ENCODE measurements around the gene GSTP1. TPM values are rescaled to one million over a fixed set of nuclear protein-coding genes. Genes with fewer than 3 reads are reported as not detected.
"Not testable (repeated sequence)": the region's sequence is repeated elsewhere in the genome, so short reads cannot be mapped to it uniquely, and the experiment has no call there.

Gene GSTP1
- total and polyA plus RNA-seq, 9 of the 15 experiments (the other 6 are each of a cell fraction or from before 2014, with no cell fraction given), result 592 to 2,150 (median 1,204) TPM

DNA sequence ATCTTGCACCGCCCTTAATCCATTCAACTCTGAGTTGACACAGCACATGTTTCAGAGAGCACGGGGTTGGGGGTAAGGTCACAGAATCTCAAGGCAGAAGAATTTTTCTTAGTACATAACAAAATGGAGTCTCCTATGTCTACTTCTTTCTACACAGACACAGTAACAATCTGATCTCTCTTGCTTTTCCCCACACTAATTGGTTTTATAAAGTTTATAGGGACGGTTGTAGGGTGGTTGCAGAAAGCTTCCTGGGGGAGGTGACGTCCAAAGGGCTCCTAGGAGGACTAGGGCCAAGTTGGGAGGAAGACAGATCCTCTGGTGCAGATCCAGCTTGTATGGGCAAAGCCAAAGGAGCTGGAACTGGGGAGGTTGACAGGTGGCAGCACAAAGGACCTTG is 20.5 kb downstream of the GSTP1 start (continued):
- TF ChIP-seq NFE2L1 (tag; IDR thresholded peaks at IDR 0.05; ENCODE audit: borderline replicate concordance, low read depth) (0 out of 2 replicates have a peak, but pooled peaks have one; percentile 20), MECOM (CRISPR knock-in tag; IDR thresholded peaks at IDR 0.05) (peak; percentile 77; the same call in 1 of the 2 replicates), SMAD4 (CRISPR knock-in tag; conservative IDR thresholded peaks at IDR 0.05) (peak; percentile 88), ZNF583 (CRISPR knock-in tag; IDR thresholded peaks at IDR 0.05) (peak; percentile 87), ZNF76 (CRISPR knock-in tag; IDR thresholded peaks at IDR 0.05; ENCODE audit: borderline replicate concordance) (0 out of 2 replicates have a peak, but pooled peaks have one; percentile 52), DDX20 (tag; IDR thresholded peaks at IDR 0.05; ENCODE audit: low read depth) (peak; percentile 62; the same call in 1 of the 2 replicates), PTTG1 (tag; IDR thresholded peaks at IDR 0.05; ENCODE audit: low read depth) (peak; percentile 75), PYGO2 (tag; IDR thresholded peaks at IDR 0.05) (peak; percentile 65), CXXC5 (CRISPR knock-in tag; IDR thresholded peaks at IDR 0.05) (peak; percentile 84), KLF6 (CRISPR knock-in tag; IDR thresholded peaks at IDR 0.05; ENCODE audit: borderline replicate concordance) (peak; percentile 80; the same call in 1 of the 2 replicates)
- TF ChIP-seq, protein P1, sequence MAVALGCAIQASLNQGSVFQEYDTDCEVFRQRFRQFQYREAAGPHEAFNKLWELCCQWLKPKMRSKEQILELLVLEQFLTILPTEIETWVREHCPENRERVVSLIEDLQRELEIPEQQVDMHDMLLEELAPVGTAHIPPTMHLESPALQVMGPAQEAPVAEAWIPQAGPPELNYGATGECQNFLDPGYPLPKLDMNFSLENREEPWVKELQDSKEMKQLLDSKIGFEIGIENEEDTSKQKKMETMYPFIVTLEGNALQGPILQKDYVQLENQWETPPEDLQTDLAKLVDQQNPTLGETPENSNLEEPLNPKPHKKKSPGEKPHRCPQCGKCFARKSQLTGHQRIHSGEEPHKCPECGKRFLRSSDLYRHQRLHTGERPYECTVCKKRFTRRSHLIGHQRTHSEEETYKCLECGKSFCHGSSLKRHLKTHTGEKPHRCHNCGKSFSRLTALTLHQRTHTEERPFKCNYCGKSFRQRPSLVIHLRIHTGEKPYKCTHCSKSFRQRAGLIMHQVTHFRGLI (CRISPR knock-in tag; IDR thresholded peaks at IDR 0.05), result peak; percentile 62; the same call in 1 of the 2 replicates
- TF ChIP-seq, protein P2, sequence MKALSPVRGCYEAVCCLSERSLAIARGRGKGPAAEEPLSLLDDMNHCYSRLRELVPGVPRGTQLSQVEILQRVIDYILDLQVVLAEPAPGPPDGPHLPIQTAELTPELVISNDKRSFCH (CRISPR knock-in tag; IDR thresholded peaks at IDR 0.05), result not testable (repeated sequence)
- TF ChIP-seq, protein P2 (tag; IDR thresholded peaks at IDR 0.05), result peak; percentile 87
- TF ChIP-seq, protein P3, sequence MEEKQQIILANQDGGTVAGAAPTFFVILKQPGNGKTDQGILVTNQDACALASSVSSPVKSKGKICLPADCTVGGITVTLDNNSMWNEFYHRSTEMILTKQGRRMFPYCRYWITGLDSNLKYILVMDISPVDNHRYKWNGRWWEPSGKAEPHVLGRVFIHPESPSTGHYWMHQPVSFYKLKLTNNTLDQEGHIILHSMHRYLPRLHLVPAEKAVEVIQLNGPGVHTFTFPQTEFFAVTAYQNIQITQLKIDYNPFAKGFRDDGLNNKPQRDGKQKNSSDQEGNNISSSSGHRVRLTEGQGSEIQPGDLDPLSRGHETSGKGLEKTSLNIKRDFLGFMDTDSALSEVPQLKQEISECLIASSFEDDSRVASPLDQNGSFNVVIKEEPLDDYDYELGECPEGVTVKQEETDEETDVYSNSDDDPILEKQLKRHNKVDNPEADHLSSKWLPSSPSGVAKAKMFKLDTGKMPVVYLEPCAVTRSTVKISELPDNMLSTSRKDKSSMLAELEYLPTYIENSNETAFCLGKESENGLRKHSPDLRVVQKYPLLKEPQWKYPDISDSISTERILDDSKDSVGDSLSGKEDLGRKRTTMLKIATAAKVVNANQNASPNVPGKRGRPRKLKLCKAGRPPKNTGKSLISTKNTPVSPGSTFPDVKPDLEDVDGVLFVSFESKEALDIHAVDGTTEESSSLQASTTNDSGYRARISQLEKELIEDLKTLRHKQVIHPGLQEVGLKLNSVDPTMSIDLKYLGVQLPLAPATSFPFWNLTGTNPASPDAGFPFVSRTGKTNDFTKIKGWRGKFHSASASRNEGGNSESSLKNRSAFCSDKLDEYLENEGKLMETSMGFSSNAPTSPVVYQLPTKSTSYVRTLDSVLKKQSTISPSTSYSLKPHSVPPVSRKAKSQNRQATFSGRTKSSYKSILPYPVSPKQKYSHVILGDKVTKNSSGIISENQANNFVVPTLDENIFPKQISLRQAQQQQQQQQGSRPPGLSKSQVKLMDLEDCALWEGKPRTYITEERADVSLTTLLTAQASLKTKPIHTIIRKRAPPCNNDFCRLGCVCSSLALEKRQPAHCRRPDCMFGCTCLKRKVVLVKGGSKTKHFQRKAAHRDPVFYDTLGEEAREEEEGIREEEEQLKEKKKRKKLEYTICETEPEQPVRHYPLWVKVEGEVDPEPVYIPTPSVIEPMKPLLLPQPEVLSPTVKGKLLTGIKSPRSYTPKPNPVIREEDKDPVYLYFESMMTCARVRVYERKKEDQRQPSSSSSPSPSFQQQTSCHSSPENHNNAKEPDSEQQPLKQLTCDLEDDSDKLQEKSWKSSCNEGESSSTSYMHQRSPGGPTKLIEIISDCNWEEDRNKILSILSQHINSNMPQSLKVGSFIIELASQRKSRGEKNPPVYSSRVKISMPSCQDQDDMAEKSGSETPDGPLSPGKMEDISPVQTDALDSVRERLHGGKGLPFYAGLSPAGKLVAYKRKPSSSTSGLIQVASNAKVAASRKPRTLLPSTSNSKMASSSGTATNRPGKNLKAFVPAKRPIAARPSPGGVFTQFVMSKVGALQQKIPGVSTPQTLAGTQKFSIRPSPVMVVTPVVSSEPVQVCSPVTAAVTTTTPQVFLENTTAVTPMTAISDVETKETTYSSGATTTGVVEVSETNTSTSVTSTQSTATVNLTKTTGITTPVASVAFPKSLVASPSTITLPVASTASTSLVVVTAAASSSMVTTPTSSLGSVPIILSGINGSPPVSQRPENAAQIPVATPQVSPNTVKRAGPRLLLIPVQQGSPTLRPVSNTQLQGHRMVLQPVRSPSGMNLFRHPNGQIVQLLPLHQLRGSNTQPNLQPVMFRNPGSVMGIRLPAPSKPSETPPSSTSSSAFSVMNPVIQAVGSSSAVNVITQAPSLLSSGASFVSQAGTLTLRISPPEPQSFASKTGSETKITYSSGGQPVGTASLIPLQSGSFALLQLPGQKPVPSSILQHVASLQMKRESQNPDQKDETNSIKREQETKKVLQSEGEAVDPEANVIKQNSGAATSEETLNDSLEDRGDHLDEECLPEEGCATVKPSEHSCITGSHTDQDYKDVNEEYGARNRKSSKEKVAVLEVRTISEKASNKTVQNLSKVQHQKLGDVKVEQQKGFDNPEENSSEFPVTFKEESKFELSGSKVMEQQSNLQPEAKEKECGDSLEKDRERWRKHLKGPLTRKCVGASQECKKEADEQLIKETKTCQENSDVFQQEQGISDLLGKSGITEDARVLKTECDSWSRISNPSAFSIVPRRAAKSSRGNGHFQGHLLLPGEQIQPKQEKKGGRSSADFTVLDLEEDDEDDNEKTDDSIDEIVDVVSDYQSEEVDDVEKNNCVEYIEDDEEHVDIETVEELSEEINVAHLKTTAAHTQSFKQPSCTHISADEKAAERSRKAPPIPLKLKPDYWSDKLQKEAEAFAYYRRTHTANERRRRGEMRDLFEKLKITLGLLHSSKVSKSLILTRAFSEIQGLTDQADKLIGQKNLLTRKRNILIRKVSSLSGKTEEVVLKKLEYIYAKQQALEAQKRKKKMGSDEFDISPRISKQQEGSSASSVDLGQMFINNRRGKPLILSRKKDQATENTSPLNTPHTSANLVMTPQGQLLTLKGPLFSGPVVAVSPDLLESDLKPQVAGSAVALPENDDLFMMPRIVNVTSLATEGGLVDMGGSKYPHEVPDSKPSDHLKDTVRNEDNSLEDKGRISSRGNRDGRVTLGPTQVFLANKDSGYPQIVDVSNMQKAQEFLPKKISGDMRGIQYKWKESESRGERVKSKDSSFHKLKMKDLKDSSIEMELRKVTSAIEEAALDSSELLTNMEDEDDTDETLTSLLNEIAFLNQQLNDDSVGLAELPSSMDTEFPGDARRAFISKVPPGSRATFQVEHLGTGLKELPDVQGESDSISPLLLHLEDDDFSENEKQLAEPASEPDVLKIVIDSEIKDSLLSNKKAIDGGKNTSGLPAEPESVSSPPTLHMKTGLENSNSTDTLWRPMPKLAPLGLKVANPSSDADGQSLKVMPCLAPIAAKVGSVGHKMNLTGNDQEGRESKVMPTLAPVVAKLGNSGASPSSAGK (IDR thresholded peaks at IDR 0.05), result 0 out of 2 replicates have a peak, but pooled peaks have one; percentile 12
